Measurements from ENCODE around the gene NAAA.

GRCh38 chr4:75985116-75985515 is 44.3 kb upstream of the NAAA start:
- TF ChIP-seq POLR2A (IDR thresholded peaks at IDR 0.05), result no peak
- no peak for TF ChIP-seq POLR2AphosphoS5 (IDR thresholded peaks at IDR 0.05)
